HG03521 (cell line): ENCODE results near the gene MVK.

ENCODE experiments used
- ATAC-seq: cut with Tn5 transposase; IDR thresholded peaks from one replicate; pipeline ENCODE4 v1.9.1; 2021; ENCODE audit warnings: mild to moderate bottlenecking, moderate library complexity; ENCODE audit not compliant: unreplicated experiment

MVK gene

GRCh38 chr12:109626378-109627115 lies 53.0 kb downstream of the MVK start:
- ATAC-seq = no peak

- ATAC-seq = no peak
These were observed 54.0 kb downstream of the MVK start for GRCh38 chr12:109627633-109628032.

GRCh38 chr12:109630107-109630506 lies 56.5 kb downstream of the MVK start:
- no peak for ATAC-seq

- ATAC-seq = no peak
These were observed 57.2 kb downstream of the MVK start for GRCh38 chr12:109630815-109631214.

GRCh38 chr12:109631302-109631701 lies 57.7 kb downstream of the MVK start:
- no peak for ATAC-seq

- no peak for ATAC-seq
These were observed 58.2 kb downstream of the MVK start for GRCh38 chr12:109631751-109632150.

- ATAC-seq = no peak
These were observed 58.7 kb downstream of the MVK start for GRCh38 chr12:109632342-109632741.

GRCh38 chr12:109635717-109636116 lies 62.1 kb downstream of the MVK start:
- no peak for ATAC-seq

- no peak for ATAC-seq
These were observed 63.8 kb downstream of the MVK start for GRCh38 chr12:109637348-109637747.

GRCh38 chr12:109637996-109638395 lies 64.4 kb downstream of the MVK start:
- no peak for ATAC-seq

- ATAC-seq = no peak
These were observed 65.1 kb downstream of the MVK start for GRCh38 chr12:109638735-109639134.

- no peak for ATAC-seq
These were observed 65.7 kb downstream of the MVK start for GRCh38 chr12:109639151-109639872.

- ATAC-seq = no peak
These were observed 67.4 kb downstream of the MVK start for GRCh38 chr12:109640961-109641360.

- no peak for ATAC-seq
These were observed 67.8 kb downstream of the MVK start for GRCh38 chr12:109641422-109641821.

- no peak for ATAC-seq
These were observed 69.0 kb downstream of the MVK start for GRCh38 chr12:109642506-109643132.

- ATAC-seq = no peak
These were observed 71.6 kb downstream of the MVK start for GRCh38 chr12:109645194-109645593.

- ATAC-seq = no peak
These were observed 72.1 kb downstream of the MVK start for GRCh38 chr12:109645708-109646107.
